ENCODE results near the gene HAND2.

Gene HAND2

DNA sequence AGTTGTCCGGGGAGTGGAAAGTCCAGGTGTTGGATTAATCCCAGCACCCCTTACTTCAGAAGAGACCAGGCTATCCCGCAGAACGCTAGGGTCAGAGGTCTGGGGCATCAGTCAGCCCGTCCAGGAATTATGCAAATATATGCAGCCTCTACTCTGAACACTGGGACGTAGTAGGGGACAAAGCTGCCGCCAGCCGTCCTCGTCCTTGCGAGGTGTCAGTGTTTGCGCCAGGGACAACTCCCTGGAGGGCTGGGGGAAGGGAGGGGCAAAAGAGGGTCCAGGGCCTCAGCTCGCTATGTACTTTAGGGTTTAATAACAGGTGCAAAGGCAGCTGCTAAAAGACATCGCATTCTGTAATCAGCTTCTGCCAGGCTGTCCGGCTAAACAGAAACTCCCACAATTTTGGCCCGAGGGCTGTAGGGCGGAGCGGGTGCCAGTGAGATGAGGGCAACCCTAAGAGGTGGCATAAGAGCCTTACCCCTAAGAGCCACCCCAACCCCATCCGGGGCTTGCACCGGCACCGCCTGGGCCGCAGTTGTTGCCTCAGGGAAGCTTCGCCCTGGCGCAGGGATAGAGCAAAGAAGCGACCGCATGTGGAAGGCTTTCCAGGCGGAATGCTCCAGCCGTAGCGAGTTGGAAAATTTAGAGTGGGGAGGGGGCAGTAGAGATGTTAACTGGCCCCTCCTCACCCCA lies 8.4 kb downstream of the HAND2 start:
- in situ Hi-C loops (cut with MboI; ENCODE audit: low sequenced_read_pairs): no loop called here

DNA sequence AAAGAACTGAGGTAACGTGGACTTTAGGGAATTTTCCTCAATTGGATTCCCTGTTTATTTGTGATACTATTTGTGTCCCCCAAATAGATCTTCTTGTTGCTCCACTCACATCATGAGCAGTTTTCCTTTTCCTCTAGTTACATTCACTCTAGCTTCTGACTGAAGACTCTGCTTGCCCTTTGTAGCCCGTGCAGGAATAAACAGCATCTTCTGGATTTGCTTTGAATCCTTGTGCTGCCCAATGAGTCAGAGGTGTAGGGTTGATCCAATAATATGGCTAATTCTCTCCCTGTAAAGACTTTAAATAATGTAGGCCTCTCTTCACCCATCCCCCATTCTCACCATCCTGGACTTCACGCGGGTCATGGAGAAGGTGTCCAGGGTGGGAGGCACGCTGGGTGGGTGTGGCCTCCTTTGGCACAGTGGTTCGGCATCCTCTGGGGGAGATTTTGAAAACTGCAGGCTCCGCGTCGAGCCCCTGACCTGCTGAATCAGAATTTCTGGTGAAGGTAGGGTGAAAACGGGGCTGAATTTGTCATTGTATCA lies 9.0 kb downstream of the HAND2 start:
- in situ Hi-C loops (cut with MboI; ENCODE audit: low sequenced_read_pairs): no loop called here

DNA sequence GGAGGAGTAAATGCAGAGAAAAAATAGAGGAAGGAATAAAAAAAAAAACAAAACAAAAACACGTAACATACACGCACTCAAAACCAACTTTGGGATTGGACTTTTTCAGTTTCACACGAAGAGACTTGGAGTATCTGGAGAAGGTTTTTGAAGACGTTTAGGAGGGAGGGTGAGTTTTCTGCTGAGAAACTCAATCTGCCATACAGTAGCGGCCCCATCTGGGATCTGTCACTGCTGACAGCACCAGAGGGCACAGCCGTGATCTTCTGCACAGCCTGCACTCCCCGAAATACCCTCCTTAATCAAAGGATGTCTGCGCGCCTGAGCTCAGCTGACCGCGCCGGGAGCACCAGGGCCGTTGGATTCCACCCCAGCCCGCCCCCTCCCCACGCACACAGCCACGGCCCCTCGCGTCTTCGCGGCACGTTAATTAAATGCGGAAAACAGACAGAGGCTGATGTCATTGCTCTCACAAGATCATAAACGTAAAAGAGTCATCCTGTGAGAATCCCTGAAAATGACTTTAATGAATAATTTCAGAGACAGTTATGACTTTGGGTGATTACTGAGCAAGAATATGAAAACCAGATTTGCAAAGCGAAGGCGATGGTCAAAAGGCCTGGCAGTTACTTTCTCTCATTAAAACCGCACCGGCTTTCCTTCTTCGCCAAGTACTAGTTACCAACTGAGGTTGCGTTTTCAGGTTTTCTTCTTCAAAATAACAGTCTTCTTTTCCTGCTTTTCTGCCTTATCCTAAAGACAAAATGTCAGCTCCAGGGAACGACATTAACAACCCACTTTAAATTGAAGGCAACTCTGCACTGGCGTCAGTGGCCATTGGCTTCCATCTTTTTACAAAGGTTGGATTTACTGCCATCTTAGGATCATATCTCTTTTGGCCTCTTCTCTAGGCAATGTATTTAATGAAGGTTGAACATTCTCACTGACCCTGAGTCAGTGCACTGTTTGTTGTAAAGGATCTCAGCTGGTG lies 10.6 kb downstream of the HAND2 start:
- in situ Hi-C loops (cut with MboI; ENCODE audit: low sequenced_read_pairs): no loop called here

DNA sequence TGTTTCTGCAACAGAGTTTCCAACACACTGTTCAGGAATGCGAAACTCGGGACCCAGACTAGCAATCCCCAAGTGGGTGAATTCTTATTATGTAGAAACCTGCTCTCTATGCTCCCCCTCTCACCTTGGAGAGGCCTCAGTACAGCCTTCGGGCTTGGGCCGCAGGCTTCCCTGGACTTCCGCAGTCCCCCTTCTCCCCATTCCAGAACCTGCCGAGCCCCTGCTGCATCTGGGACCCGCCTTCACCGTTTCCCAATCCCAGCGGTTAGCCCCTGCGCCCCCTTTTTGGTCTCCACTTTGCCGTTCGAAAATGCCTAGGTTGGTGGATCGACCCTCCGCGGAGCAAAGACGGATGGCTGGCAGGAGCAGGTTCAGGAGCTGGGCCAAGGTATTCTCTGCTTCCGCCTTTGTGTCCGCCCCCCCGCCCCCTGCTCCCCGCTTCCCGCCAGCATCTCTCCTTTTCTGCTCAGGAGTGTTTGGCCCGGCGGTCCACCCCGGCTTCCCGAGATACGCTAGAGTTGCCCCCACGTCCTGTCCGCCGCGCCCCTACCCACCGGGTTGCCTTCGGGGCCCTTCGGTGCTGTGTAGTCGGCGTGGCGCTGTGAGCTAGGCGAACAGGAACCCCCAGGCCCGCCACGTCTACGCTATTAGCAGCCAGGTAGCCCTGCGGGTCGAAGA lies 11.5 kb downstream of the HAND2 start:
- in situ Hi-C loops (cut with MboI; ENCODE audit: low sequenced_read_pairs): no loop called here

DNA sequence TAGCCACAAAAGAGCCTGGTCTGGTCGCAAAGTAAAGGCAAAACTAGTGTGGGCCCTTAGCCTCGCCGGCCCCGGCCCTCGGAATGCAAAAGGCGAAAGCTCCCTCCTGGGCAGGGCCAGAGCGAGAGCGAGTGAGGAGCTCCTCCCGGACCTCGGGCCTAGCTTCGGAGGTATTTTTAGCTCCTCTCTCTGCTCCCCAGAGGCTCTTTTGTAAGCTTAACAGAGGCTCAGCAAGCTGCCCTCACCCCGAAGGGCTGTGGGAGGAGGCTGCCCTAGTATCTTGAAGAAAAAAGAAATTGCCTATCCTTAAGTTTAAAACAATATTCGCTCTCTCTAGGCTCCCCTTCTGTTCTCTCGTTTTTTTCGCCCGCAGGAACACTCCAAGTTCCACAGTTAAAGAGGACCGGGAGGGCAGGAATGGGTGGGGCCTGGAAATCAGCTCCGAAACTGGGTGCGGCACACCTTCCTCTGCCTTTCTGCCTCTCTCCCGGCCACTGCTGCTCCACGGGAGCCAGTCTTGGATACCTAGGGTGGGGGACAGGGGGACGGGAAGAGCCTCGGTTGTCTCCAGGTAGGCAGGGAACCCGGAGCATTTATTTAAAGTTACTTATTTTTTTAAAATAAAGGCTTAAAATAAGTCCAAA lies 12.1 kb downstream of the HAND2 start:
- in situ Hi-C loops (cut with MboI; ENCODE audit: low sequenced_read_pairs): no loop called here

DNA sequence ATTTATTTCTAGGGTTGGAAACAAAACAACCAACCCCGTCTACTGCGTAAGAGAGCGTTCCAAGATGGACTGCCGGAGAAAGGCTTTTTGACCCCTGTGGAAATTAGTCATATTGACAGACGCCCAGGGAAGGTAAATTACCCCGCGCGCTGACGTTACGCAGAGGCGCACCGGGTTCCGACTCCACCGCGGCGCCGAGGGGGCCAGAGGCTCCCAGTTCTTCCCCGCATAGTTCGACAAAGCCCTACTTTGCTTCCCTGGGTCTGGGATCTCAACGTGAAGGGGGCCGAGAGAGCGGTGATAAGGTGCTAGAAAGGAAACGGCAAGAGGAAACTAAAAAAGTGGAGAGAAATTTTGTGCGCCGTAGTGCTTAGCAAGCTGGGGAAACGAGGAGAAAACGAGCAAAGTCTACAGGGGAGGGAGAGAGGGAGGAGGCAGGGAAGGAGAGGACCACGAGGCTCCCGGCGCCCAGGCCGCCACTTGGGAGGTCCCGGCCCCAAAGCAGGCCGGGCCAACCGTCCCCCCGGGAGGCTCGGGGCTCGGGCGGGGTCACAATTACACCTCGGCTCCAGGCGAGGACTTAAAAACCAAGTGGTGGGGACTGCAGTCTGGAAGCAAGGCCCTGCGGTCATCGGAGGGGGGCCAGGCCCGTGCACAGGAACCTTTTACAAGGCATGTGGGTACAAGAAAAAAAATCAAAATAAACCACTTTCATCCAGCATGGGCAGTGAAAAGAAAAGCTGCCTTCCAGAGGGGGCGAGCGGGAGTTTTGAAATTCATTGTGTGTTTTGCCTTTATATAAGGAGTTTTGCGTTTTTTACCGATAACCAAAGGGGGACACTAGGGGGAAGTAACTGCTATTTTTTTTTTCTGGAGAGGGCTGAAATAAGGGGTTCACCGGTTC lies 13.2 kb downstream of the HAND2 start:
- in situ Hi-C loops (cut with MboI; ENCODE audit: low sequenced_read_pairs): no loop called here

DNA sequence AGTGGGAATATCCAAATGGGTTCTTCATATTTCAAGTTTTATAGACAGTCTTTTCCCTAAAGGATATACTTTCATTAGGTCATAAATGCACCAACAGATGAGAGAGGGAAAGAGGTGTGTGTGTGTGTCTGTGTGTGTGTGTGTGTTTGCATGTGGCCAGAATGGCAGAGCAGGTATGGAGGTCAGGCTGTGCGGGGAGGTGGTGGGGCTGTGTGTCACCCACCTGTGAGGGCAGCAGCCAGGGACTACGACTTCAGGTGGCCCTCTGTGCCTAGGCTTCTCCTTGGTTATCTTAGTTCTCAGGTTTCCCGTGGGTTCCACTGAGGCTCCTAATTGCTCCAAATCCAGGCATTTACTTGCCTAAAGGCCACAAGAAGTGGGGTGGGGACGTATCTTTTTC lies 14.6 kb downstream of the HAND2 start:
- in situ Hi-C loops (cut with MboI; ENCODE audit: low sequenced_read_pairs): no loop called here

DNA sequence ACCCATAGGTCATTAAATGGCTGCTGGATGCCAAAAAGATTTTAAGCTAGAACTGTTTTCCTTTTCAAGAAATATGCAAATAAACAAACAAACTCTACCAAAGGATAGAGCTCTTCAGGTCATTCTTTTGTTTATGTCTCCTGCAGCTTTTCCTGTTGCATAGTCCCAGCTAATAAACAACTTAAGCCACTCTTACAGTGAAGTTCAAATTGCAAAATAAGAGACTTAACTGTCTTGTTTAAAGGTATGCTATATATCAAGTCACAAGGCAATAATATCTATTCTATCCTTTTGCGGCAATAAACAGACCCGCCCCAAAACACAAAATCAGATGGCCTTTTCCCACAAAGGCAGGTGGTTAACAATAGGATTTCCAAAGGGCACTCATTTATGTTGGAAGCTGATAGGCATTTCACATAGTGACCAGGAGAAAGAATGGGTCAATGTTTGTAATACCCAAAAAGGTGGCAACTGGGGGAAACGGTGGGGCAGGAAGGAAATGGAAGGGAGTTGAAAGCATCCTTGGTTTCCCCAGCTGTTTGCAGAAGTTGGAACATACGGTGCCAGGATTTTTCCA lies 15.3 kb downstream of the HAND2 start:
- in situ Hi-C loops (cut with MboI; ENCODE audit: low sequenced_read_pairs): no loop called here

DNA sequence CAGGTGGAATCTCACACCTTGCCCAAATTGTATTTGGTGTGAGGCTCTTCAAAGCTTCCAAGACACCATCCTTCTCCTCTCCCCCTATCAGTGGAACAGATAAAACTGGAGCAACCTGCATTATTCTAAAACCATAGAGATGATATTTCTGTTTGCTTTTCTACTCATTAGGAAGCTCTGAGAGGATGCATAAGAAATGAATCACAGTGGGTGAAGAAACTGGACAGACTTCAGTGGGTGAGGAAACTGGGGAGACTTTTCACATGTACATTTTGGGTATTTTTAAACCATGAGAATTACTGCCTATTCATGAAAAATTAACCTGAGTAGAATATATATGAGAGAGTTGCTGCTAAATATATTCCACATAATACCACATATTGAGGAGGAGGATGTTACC lies 16.4 kb downstream of the HAND2 start:
- in situ Hi-C loops (cut with MboI; ENCODE audit: low sequenced_read_pairs): no loop called here

DNA sequence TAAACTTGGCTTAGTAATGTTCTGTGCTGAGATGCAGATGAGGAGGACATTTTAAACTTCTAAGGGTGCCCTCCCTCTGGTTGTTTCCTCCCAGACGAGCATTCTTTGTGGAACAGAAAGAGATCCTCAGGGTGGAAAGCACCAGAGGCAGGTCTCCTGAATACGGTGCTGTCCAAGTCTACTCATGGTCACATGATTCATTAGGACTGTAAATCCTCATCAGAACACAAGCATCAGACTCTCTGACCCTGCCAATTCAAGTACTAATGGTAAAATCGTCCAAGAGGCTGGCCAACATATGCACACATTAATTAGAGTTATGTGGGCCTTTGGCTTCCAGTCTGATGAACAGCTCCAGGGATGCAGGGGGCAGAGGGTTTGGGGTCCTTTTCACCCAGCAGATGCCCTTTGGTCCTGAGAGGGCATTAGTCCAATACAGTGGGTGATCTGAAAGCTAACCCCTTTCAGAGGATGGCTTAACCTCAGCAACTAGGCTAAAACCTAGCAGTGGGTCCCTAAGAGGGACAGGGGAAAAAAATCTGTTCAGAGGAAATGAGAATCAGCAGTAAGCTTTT lies 18.2 kb downstream of the HAND2 start:
- in situ Hi-C loops (cut with MboI; ENCODE audit: low sequenced_read_pairs): no loop called here

DNA sequence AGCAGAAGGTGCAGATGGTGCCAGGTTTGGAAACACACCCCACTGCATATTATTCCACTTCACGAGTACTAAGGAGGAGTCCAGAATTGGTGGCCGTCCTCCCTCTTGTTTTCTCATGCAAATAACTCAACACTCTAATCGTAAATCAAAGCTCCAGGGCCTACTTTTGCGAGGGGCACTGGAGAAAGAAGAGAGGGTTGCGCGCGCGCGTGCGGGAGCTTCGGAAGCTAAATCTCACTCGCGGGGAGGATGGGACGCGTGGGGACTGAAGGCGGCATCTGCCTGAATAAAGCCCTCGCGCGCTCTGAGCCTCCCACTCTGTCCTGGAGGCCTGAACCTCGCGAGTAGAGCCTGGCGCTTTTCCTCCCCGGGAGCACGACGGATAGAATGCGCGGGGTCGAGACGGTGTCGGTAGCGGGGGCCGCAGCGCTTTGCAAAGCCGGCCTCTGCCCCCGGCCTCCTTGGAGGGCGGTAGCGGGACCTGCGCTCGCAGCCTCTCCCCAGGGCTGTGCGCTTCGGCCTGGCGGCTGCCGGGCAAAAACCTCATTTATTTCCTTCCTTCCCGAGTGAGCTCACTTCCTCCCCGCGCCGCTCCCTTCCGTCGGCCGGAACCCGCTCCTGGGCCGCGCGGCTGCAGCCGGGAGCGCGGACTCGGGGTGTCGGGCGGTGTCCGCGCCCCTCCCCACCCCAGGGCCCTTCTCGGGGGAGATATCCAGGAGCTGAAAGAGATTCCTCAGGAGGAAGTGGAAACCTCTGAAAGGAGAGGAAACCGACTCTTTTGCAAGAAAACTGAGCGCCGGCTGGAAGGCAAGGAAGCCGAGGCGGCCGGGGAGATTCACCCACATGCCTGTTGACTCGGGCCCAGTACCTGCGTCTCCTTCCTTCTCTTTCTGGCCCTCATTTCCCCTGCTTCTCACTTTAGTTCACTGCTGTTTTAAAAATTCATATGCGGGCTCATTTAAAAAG lies 20.7 kb downstream of the HAND2 start:
- in situ Hi-C loops (cut with MboI; ENCODE audit: low sequenced_read_pairs): no loop called here

DNA sequence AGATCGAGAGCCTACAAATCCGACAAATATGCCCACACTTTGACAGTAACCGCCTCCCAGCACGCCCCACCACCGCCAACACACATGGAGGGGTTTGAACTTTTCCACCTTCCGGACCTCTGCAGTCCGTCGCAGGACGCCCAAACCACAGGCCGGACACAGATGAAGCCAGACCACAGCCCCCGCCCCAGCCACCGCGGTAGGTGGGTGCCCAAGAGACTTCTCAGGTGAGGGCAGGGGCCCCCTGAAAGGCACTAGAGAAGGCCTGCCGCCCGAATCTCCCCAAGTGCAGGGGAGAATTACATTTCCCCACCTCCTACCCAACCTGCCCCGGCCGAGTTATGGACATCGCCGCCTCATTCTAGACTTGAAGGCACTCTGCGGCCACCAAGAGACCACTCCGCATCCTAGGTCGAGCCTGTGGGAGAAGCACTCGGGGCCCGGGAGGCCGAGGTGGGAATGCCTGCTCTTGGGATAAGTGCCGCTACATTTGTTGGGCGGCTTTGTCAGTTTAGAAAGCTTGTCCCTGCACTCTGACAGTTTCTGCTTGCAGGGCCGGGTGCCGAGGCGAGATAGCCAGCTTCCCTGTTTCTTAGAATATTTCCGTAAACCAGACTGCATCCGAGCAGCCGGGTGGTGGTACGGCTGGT lies 21.5 kb downstream of the HAND2 start:
- in situ Hi-C loops (cut with MboI; ENCODE audit: low sequenced_read_pairs): no loop called here

DNA sequence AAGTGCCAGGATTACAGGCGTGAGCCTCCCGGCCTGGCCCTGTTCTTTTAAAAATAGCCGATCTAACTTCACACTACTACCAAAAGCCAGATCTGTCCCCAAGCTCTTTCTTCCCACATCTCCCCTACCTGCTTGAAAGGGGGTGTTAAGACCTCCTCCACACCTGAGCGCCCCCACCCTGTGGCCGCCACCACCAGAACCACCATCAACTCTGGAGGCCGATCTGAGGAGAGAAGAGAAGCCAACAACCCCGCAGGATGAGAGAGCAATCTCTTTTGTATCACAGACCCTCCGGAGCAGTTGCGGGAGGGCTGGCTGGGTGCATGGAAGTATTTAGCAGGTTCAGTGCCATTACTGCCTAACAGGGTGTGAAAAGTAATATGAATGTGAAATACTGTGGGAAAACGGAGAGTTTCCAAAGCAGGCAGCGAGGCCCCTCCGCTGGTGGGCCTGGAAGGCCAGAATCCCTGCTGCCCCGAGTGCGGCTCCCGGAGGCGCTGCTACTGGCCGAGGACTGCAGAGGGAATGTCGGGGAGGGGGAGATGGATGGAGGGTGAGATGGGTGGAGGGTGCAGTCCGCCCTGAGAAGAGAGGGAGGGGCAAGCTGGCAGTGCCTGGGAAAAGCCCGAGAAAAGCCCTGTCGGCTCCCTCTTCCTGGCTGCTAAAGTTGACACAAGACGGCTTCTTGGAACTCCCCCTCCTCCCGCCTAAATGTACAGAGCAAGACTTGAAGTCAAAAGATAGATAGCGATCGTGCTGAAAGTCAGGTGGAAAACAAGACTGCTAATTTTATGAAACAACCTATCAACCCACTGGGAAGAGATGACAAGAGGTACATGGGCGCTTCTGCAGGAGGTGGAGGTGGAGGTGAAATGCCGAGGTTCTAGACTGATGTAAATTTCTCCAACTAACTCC lies 22.3 kb downstream of the HAND2 start:
- in situ Hi-C loops (cut with MboI; ENCODE audit: low sequenced_read_pairs): no loop called here

DNA sequence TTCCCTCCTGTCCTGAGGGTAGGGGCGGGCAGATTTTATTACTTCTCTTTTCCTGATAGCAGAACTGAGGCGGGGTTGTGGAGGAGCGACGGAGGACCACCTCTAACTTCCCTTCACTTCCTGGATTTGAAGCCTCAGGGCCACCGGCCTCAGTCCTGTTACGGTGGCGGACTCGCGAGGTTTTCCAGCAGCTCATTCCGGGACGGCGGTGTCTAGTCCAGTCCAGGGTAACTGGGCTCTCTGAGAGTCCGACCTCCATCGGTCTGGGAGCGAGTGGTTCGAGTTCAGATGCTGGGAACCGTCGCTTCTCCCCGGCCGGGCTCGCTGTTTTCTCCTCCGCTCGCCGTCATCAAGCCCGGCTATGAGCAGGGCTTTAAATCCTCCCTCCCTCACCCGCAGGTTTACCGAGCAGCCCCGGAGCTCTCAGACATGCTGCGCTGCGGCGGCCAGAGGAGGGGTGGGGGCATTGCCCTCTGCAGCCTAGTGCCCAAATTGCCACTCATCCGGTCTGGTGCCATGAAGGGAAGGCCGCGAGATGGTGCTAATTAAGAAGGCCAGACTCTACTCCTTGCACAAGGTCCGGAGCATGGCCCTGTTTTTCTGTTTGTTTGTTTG lies 23.3 kb downstream of the HAND2 start:
- in situ Hi-C loops (cut with MboI; ENCODE audit: low sequenced_read_pairs): no loop called here

DNA sequence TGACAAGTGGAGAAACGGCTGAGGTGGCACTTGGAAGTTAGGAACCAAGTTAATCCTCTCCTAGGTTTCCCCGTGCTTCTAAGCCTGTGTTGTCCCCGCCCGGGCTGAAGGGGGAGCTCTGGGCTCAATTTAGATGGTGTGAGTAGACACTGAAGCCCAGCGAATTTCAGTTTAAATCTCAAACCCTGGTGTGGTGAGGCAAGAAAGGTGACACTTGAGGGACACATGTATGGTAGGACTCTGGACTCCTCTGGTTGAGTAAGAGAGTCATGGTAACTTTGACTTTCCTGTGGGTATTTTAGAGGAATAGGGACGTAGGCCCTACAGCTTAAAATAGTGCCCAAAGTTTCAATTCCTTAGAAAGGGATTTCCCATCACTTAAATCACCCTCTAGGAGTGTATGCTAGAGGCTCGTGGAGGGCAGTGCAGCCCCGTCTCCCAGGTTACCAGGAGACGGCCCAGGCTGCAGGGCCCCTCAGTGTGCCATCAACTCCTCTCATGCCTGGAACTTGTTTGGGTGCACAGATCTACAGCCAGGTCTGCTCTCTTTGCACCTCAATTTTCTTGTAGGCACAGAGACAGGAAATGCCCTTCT lies 24.0 kb downstream of the HAND2 start:
- in situ Hi-C loops (cut with MboI; ENCODE audit: low sequenced_read_pairs): no loop called here

DNA sequence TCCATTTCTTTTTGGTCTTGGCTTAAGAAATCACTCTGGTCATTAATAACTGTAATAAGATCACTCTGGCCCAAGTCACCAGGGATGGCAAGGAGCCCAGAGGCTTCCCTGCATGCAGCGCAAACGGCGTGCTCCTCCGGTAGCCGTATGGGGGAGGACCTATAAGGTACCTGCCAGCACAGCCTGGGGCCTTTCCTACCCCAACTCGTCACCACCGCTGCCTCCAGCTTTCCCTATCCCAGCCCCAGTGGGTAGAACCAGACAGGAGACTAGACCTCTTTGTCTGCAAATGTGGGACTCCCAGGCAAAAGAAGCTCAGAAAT lies 25.9 kb downstream of the HAND2 start:
- in situ Hi-C loops (cut with MboI; ENCODE audit: low sequenced_read_pairs): no loop called here
